Suppressor macrophage treated with lipopolysaccharide for 1 hour (primary cell): ENCODE measurements around the gene APOL6.
A peak's percentile ranks its signal among the peaks of the same experiment; 100 is the strongest.
"Not testable (repeated sequence)": the region's sequence is repeated elsewhere in the genome, so short reads cannot be mapped to it uniquely, and the experiment has no call there.

Source experiments
- DNase-seq, 3 donors: peaks; one replicate each; pipeline ENCODE4 v3.0.0-alpha.2; 2020 to 2022

Gene APOL6

GRCh38 chr22:35618427-35619223, 29.6 kb upstream of the APOL6 start:
- no peak for DNase-seq

GRCh38 chr22:35619336-35620094, 28.7 kb upstream of the APOL6 start:
- no peak for DNase-seq

- DNase-seq, result no peak
These were observed 27.5 kb upstream of the APOL6 start for GRCh38 chr22:35620624-35621251.

- DNase-seq, result no peak
These were observed 26.8 kb upstream of the APOL6 start for GRCh38 chr22:35621451-35621850.

- DNase-seq, result no peak
These were observed 25.9 kb upstream of the APOL6 start for GRCh38 chr22:35622191-35622913.

- DNase-seq, result not testable (repeated sequence)
These were observed 24.4 kb upstream of the APOL6 start for GRCh38 chr22:35623885-35624284.

- DNase-seq, result no peak
These were observed 23.7 kb upstream of the APOL6 start for GRCh38 chr22:35624547-35624946.

- no peak for DNase-seq
These were observed 22.3 kb upstream of the APOL6 start for GRCh38 chr22:35625763-35626432.

- peak; percentile 69 to 87 (median 83) for DNase-seq
These were observed 20.8 kb upstream of the APOL6 start for GRCh38 chr22:35627267-35628041.

GRCh38 chr22:35628732-35629131, 19.5 kb upstream of the APOL6 start:
- DNase-seq, result no peak

- DNase-seq, result peak; percentile 88 to 93 (median 90)
These were observed 18.6 kb upstream of the APOL6 start for GRCh38 chr22:35629406-35630216.

GRCh38 chr22:35630387-35630793, 17.9 kb upstream of the APOL6 start:
- DNase-seq, result no peak

- no peak for DNase-seq
These were observed 17.4 kb upstream of the APOL6 start for GRCh38 chr22:35630891-35631290.

- peak; percentile 53 to 67 (median 57) for DNase-seq
These were observed 16.6 kb upstream of the APOL6 start for GRCh38 chr22:35631597-35631996.

- DNase-seq, result no peak
These were observed 15.3 kb upstream of the APOL6 start for GRCh38 chr22:35632935-35633334.

- DNase-seq, result no peak
These were observed 14.7 kb upstream of the APOL6 start for GRCh38 chr22:35633520-35633919.

- DNase-seq, result peak in 1 of 3 donors; percentile 33
These were observed 14.2 kb upstream of the APOL6 start for GRCh38 chr22:35634015-35634414.

GRCh38 chr22:35634943-35635540, 13.2 kb upstream of the APOL6 start:
- DNase-seq, result peak in 1 of 3 donors; percentile 42

- no peak for DNase-seq
These were observed 11.0 kb upstream of the APOL6 start for GRCh38 chr22:35637254-35637653.

- DNase-seq, result no peak
These were observed 10.2 kb upstream of the APOL6 start for GRCh38 chr22:35638001-35638400.
